Vagina (tissue), 2 donors: ENCODE data around the gene ATP2A3. TPM values are rescaled to one million over a fixed set of nuclear protein-coding genes. Genes with fewer than 3 reads are reported as not detected.

Experiments used
- DNase-seq, 2 donors: peaks; one replicate each; pipeline ENCODE4 v3.0.0-alpha.2; 2017; ENCODE audit errors: extremely low spot score in 2 of 2
- H3K27ac ChIP-seq: fragments of 200-600 bp; sonication (generic); one replicate; pipeline ENCODE4 v1.5.1; 2019
- H3K27me3 ChIP-seq: fragments of 200-600 bp; sonication (generic); one replicate; pipeline ENCODE4 v1.5.1; 2019
- H3K36me3 ChIP-seq, 2 donors: fragments of 200-600 bp; sonication (generic); one replicate each; pipeline ENCODE4 v1.5.1; 2017 to 2019
- H3K4me1 ChIP-seq: fragments of 200-600 bp; sonication (generic); one replicate; pipeline ENCODE4 v1.5.1; 2019
- H3K4me3 ChIP-seq, 2 donors: fragments of 200-600 bp; sonication (generic); 1 replicate in 1 of 2; 2 replicates in 1 of 2; pipeline ENCODE4 v1.5.1; 2016 to 2019
- H3K9me3 ChIP-seq: fragments of 200-600 bp; sonication (generic); one replicate; pipeline ENCODE4 v1.5.1; 2019
- POLR2A ChIP-seq, 2 donors: fragments of 450-650 bp; IDR thresholded peaks; one replicate each; pipeline ENCODE4 v1.6.1; 2017; ENCODE audit warnings: antibody characterized with exemption in 2 of 2, mild to moderate bottlenecking in 2 of 2, moderate library complexity in 2 of 2
- POLR2AphosphoS5 ChIP-seq, 2 donors: sonication (generic); formaldehyde crosslinking; IDR thresholded peaks; one replicate each; pipeline ENCODE4 v1.9.0; 2017; ENCODE audit warnings: antibody characterized with exemption in 2 of 2, mild to moderate bottlenecking in 2 of 2, low read depth in 1 of 2; ENCODE audit not compliant: insufficient read depth in 1 of 2
- intact Hi-C: fragments of 100-400 bp; cut with DNase I; formaldehyde crosslinking; loops from one replicate; pipeline ENCODE4 v1.15.1; 2023
- total RNA-seq: library from RNA; depleted of rRNA; stranded (reverse); fragments of >200 nt; gene quantifications from one replicate; pipeline ENCODE4 v1.2.3, GENCODE V29; 2016
- TF ChIP-seq, protein P1 (sequence below), 3 experiments: fragments of 450-650 bp in 2 of 3; fragments of 200-600 bp in 1 of 3; sonication (generic) in 1 of 3; IDR thresholded peaks; one replicate each; pipeline ENCODE4 v1.5.1; 2017 to 2019; ENCODE audit warnings: antibody characterized with exemption in 3 of 3, mild to moderate bottlenecking in 2 of 3, moderate library complexity in 2 of 3

ATP2A3 gene
- total RNA-seq, 1 donor from 2014 or later: 15.5 TPM

DNA sequence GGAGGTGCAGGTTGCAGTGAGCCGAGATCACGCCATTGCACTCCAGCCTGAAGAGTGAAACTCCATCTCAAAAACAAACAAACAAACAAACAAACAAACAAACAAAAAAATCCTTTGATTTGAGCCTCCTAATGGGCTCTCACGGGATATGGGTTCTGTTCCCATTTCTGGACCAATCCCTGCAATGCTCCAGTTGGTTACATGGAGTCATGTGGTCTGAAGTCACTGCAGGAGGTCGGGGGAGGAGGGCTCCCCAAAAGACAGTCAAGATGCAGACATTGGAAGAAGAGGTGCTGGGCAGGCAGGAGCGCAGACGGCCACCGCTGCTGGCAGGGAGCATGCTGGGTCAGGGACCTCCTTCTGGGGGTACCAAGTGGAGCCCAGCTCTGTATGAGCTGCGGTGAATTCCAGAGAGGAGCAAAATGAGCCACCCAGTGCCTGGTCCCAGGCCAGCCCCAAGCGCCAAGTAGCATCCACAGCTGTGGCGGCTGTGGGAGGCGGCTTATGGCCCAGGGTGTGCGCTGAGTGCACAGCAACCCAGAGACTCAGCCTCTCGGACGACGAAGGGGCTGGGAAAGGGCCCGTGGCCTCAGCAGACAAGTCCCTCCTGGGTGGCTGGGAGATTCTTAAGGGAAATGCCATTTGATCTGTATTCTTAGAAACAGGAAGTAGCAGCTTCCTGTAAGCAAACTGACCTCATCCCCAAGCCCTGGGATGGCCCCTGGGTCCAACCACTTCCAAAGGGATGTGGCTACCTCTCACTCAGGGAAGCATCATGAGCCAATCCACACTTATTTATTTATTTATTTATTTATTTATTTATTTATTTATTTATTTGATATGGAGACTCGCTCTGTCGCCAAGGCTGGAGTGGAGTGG lies 19.6 kb upstream of the ATP2A3 start:
- TF ChIP-seq POLR2A (IDR thresholded peaks at IDR 0.05) (no peak), POLR2AphosphoS5 (IDR thresholded peaks at IDR 0.05; ENCODE audit: insufficient read depth in 1 of 2, low read depth in 1 of 2) (no peak)
- TF ChIP-seq, protein P1, sequence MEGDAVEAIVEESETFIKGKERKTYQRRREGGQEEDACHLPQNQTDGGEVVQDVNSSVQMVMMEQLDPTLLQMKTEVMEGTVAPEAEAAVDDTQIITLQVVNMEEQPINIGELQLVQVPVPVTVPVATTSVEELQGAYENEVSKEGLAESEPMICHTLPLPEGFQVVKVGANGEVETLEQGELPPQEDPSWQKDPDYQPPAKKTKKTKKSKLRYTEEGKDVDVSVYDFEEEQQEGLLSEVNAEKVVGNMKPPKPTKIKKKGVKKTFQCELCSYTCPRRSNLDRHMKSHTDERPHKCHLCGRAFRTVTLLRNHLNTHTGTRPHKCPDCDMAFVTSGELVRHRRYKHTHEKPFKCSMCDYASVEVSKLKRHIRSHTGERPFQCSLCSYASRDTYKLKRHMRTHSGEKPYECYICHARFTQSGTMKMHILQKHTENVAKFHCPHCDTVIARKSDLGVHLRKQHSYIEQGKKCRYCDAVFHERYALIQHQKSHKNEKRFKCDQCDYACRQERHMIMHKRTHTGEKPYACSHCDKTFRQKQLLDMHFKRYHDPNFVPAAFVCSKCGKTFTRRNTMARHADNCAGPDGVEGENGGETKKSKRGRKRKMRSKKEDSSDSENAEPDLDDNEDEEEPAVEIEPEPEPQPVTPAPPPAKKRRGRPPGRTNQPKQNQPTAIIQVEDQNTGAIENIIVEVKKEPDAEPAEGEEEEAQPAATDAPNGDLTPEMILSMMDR (IDR thresholded peaks at IDR 0.05): no peak
- Histone ChIP-seq H3K36me3 (no peaks in the 10 kb centered on the region), H3K4me3 (no peak overlapping the region), H3K9me3 (no peaks in the 10 kb centered on the region), H3K27me3 (no peaks in the 10 kb centered on the region), H3K27ac (no peak overlapping the region), H3K4me1 (no peaks in the 10 kb centered on the region)
- intact Hi-C loops: no loop called here
- no peak for DNase-seq

DNA sequence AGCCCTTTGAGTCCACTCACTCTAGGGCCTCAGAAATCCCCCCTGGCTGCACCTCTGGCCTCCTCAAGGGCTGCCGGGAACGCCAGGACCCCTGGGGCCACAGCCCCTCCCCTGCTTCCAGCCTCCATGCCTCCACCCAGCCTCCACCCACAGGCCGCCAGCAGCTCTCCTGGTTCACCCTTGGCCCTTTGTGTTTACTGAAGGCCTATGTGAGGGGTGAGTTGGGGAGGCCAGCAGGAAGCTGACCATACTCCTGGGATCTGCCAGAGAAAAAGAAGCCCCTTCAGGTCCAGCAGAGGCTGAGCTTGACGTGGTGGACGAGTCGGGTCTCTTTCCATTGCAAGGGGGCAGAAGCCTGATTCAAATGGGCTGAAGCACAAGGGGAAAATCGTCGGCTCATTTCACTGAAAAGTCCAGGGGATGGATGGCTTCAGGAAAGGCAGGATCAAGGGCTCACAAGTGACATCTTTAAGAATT lies 18.3 kb upstream of the ATP2A3 start:
- Histone ChIP-seq H3K27ac (no peak overlapping the region), H3K9me3 (no peaks in the 10 kb centered on the region), H3K4me1 (no peaks in the 10 kb centered on the region), H3K4me3 (no peak overlapping the region), H3K36me3 (no peaks in the 10 kb centered on the region), H3K27me3 (no peaks in the 10 kb centered on the region)
- intact Hi-C loops: no loop called here
- DNase-seq: no peak
- TF ChIP-seq, protein P1 (IDR thresholded peaks at IDR 0.05): no peak
- TF ChIP-seq POLR2AphosphoS5 (IDR thresholded peaks at IDR 0.05; ENCODE audit: insufficient read depth in 1 of 2, low read depth in 1 of 2): no peak
- TF ChIP-seq POLR2A (IDR thresholded peaks at IDR 0.05): no peak

DNA sequence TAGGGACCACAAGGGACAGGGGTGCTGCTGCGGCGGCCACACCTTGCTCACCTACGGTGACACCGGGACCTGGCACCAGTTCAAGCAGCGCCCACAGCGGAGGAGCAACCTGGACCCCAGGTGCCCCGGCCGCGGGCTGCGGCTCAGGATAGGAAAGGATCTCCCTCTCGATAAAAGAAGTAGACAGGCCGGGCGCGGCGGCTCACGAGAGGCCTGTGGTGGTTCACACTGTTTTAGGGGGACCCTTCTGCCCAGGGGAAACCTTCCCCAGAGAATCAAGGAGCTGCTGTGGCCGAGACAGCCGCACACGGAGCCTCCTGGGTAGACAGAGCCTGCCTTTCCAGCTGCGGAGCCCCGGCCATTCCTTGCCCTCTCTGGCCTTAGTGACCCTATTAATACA lies 17.9 kb upstream of the ATP2A3 start:
- intact Hi-C loops: no loop called here
- TF ChIP-seq POLR2A (IDR thresholded peaks at IDR 0.05) (no peak), POLR2AphosphoS5 (IDR thresholded peaks at IDR 0.05; ENCODE audit: insufficient read depth in 1 of 2, low read depth in 1 of 2) (no peak)
- TF ChIP-seq, protein P1 (IDR thresholded peaks at IDR 0.05): no peak

DNA sequence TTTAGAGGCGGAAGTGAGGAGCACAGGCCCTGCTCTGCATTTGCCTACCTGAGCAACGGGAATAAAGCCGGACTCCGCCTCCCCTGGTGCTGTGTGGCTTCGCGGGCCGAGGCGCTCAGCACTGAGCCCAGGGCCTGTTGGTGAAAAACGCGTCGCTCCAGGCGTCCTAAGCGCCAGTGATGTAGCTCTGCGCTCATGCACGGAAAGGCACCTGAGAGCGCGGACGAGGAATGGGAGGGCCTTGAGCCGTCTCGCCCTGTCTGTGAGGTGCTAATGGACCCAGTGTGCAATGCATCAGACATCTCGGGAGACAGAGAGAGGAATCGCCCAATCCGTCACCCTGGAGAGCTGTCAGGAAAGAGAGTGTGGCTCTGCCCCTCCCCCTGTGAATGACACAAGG lies 17.2 kb upstream of the ATP2A3 start:
- Histone ChIP-seq H3K36me3 (no peaks in the 10 kb centered on the region), H3K27me3 (no peaks in the 10 kb centered on the region), H3K9me3 (no peaks in the 10 kb centered on the region), H3K4me1 (peaks cover 10% of the 10 kb centered on the region), H3K27ac (no peak overlapping the region), H3K4me3 (no peak overlapping the region)
- intact Hi-C loops: no loop called here
- no peak for DNase-seq
- no peak for TF ChIP-seq POLR2AphosphoS5 (IDR thresholded peaks at IDR 0.05; ENCODE audit: insufficient read depth in 1 of 2, low read depth in 1 of 2)
- no peak for TF ChIP-seq POLR2A (IDR thresholded peaks at IDR 0.05)

More for the DNA sequence above, 17.9 kb upstream of the ATP2A3 start:
- Histone ChIP-seq H3K36me3 (no peaks in the 10 kb centered on the region), H3K4me1 (peaks cover 3% of the 10 kb centered on the region), H3K9me3 (no peaks in the 10 kb centered on the region), H3K27me3 (no peaks in the 10 kb centered on the region), H3K27ac (no peak overlapping the region), H3K4me3 (no peak overlapping the region)
- DNase-seq: no peak

DNA sequence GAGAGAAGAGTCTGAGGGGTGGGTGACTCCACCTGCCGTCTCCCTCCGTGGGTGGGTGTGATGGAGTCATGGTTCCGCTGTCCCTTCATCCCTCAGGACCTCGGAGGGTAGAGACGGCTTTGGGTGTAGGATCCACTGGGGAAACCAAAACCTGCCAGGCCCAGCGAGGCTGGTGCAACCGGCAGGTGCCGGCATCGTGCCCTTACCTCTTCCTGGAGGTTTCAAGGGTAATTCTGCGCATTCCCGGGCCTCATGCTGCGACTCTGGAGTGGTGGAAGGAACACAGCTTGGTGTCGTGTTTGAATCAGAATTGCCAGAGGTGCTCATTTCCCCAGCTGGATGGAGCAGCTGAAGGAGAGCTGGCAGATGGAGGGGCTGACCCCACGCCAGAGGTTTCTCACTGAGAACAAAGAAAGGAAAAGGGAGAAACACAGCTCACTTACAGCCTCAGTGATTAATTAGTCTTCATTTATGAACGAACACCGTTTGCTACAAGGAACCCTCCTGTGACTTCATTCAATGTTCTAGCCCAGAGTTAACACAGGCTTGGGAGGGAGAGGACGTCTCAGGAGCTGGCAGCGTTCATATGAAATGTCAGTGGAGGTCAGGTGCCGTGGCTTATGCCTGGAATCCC lies 16.3 kb upstream of the ATP2A3 start:
- intact Hi-C loops: no loop called here
- DNase-seq: no peak
- TF ChIP-seq POLR2A (IDR thresholded peaks at IDR 0.05) (no peak), POLR2AphosphoS5 (IDR thresholded peaks at IDR 0.05; ENCODE audit: insufficient read depth in 1 of 2, low read depth in 1 of 2) (no peak)
- TF ChIP-seq, protein P1 (IDR thresholded peaks at IDR 0.05): no peak
- Histone ChIP-seq H3K4me3 (no peak overlapping the region), H3K27me3 (no peaks in the 10 kb centered on the region), H3K27ac (no peak overlapping the region), H3K36me3 (no peaks in the 10 kb centered on the region), H3K9me3 (no peaks in the 10 kb centered on the region), H3K4me1 (peaks cover 13% of the 10 kb centered on the region)
